Measurements from ENCODE around the gene ENGASE. TPM values are rescaled to one million over a fixed set of nuclear protein-coding genes. Genes with fewer than 3 reads are reported as not detected.

The ENGASE gene
- polyA plus RNA-seq, 1 of the 3 experiments (the other 2 are of a cell fraction) = 30.1 TPM

DNA sequence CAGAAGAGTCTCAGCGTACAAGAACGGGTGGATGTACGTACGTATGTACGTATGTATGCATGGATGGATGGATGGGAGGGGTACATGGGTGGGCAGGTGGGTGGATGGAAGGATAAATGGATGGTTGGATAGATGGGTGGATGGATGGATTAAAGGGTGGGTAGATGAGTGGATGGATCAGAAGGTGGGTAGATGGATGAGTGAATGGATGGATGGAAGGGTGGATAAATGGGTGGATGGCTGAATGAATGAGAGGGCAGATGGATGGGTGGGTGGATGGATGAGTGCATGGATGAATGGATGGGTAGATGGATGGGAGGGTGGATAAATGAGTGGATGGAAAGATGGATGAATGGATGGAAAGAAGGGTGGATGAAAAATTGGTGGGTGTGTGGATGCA lies 45.6 kb downstream of the ENGASE start:
- Histone ChIP-seq H3K36me3 (replicated peaks in 1 of 2; ENCODE audit: control insufficient read depth in 1 of 2, insufficient read depth in 2 of 2, low read length in 1 of 2) (no peaks in the 10 kb centered on the region), H3K4me1 (ENCODE audit: control insufficient read depth in 1 of 2, insufficient read depth in 2 of 2, low read depth in 1 of 2, low read length in 1 of 2) (peaks cover 0 to 14% of the 10 kb centered on the region in 2 experiments; a peak in 1 of 4 replicates), H3K4me3 (ENCODE audit: low read depth in 2 of 2, low read length in 1 of 2) (no peak overlapping the region), H3K27ac (ENCODE audit: low read depth in 2 of 2, low read length in 1 of 2) (no peak overlapping the region), H3F3A (replicated peaks; ENCODE audit: insufficient read depth) (no peaks in the 10 kb centered on the region), H3K9me3 (no peaks in the 10 kb centered on the region), H4K20me1 (ENCODE audit: insufficient read depth) (0 out of 2 replicates have a peak, but pooled peaks cover 3% of the 10 kb centered on the region), H3K4me2 (no peak overlapping the region), H3K9me2 (no peaks in the 10 kb centered on the region), H2AFZ (ENCODE audit: low read depth) (no peak overlapping the region), H3K79me2 (ENCODE audit: insufficient read depth) (no peaks in the 10 kb centered on the region), H3K9ac (no peak overlapping the region), H3K27me3 (ENCODE audit: insufficient read depth) (peaks cover 38% of the 10 kb centered on the region)
- CTCF ChIA-PET = interaction anchor here (45.1 kb wide), 1 partner anchor 269 kb away, joined by 1305 read pairs; no protein-coding TSS in a partner anchor
- 73% methylated on average over 5 of the region's 5 CpGs for WGBS (ENCODE audit: low lambda C conversion rate)
- TF ChIP-seq, protein P1, sequence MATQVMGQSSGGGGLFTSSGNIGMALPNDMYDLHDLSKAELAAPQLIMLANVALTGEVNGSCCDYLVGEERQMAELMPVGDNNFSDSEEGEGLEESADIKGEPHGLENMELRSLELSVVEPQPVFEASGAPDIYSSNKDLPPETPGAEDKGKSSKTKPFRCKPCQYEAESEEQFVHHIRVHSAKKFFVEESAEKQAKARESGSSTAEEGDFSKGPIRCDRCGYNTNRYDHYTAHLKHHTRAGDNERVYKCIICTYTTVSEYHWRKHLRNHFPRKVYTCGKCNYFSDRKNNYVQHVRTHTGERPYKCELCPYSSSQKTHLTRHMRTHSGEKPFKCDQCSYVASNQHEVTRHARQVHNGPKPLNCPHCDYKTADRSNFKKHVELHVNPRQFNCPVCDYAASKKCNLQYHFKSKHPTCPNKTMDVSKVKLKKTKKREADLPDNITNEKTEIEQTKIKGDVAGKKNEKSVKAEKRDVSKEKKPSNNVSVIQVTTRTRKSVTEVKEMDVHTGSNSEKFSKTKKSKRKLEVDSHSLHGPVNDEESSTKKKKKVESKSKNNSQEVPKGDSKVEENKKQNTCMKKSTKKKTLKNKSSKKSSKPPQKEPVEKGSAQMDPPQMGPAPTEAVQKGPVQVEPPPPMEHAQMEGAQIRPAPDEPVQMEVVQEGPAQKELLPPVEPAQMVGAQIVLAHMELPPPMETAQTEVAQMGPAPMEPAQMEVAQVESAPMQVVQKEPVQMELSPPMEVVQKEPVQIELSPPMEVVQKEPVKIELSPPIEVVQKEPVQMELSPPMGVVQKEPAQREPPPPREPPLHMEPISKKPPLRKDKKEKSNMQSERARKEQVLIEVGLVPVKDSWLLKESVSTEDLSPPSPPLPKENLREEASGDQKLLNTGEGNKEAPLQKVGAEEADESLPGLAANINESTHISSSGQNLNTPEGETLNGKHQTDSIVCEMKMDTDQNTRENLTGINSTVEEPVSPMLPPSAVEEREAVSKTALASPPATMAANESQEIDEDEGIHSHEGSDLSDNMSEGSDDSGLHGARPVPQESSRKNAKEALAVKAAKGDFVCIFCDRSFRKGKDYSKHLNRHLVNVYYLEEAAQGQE (IDR thresholded peaks at IDR 0.05; ENCODE audit: low read depth, low read length) = no peak
- TF ChIP-seq YY1 (IDR thresholded peaks at IDR 0.05; ENCODE audit: low read depth) = no peak
- TF ChIP-seq FOSL2 (IDR thresholded peaks at IDR 0.05; ENCODE audit: borderline replicate concordance, low read depth) = no peak
- no peak for TF ChIP-seq NFIC (IDR thresholded peaks at IDR 0.05; ENCODE audit: borderline replicate concordance)
- no peak for TF ChIP-seq RCOR1 (IDR thresholded peaks at IDR 0.05; ENCODE audit: low read length)
- TF ChIP-seq SMC3 (IDR thresholded peaks at IDR 0.05; ENCODE audit: low read depth, low read length) = no peak
- POLR2A ChIA-PET = no interaction called here
- no peak for DNase-seq

DNA sequence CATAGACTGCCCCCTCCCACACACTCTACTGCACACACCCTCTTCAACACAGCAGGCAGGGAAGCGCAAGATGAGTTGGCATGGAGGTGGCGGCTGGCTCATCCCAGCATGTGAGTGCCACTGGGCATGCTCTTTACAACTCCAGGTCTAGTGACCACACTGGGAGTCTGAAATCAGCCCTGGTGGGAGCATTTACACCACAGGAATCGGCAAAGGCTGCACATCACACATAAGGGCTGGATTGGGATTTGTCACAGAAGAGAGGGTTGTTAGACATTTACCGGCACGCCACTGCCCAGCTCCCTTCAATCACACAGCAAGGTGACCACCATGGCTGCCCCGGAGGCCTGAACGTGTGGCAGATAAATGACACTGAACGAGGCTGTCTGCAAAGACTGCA lies 49.4 kb downstream of the ENGASE start:
- H3K4me2 ChIP-seq = no peak overlapping the region
- H3K27me3 ChIP-seq (ENCODE audit: insufficient read depth) = peaks cover 59% of the 10 kb centered on the region
- ChIA-PET POLR2A (no interaction called here), CTCF (interaction anchor here (0.6 to 5.8 kb wide), 6 partner anchors 10 to 478 kb away, joined by 3 to 80 read pairs (median 38); no protein-coding TSS in a partner anchor)
- no peak overlapping the region for H3K4me3 ChIP-seq (ENCODE audit: low read depth in 2 of 2, low read length in 1 of 2)
- no peaks in the 10 kb centered on the region for H3K36me3 ChIP-seq (replicated peaks in 1 of 2; ENCODE audit: control insufficient read depth in 1 of 2, insufficient read depth in 2 of 2, low read length in 1 of 2)
- H3K9me3 ChIP-seq = no peaks in the 10 kb centered on the region
- H3K9ac ChIP-seq = no peak overlapping the region
- DNase-seq = no peak
- H2AFZ ChIP-seq (ENCODE audit: low read depth) = no peak overlapping the region
- H3K27ac ChIP-seq (ENCODE audit: low read depth in 2 of 2, low read length in 1 of 2) = no peak overlapping the region
- H3F3A ChIP-seq (replicated peaks; ENCODE audit: insufficient read depth) = no peaks in the 10 kb centered on the region
- no peaks in the 10 kb centered on the region for H3K79me2 ChIP-seq (ENCODE audit: insufficient read depth)
- peaks cover 0 to 17% of the 10 kb centered on the region in 2 experiments; a peak in 1 of 4 replicates for H3K4me1 ChIP-seq (ENCODE audit: control insufficient read depth in 1 of 2, insufficient read depth in 2 of 2, low read depth in 1 of 2, low read length in 1 of 2)
- WGBS (ENCODE audit: low lambda C conversion rate) = 85% methylated on average over 8 of the region's 8 CpGs
- no peaks in the 10 kb centered on the region for H3K9me2 ChIP-seq
- H4K20me1 ChIP-seq (ENCODE audit: insufficient read depth) = 0 out of 2 replicates have a peak, but pooled peaks cover 3% of the 10 kb centered on the region
- no peak for TF ChIP-seq YY1 (IDR thresholded peaks at IDR 0.05; ENCODE audit: low read depth)
- TF ChIP-seq EZH2phosphoT487 (IDR thresholded peaks at IDR 0.05; ENCODE audit: borderline replicate concordance, low read depth) = no peak
- TF ChIP-seq, protein P1 (IDR thresholded peaks at IDR 0.05; ENCODE audit: low read depth, low read length) = no peak
- TF ChIP-seq TCF12 (IDR thresholded peaks at IDR 0.05) = no peak
- no peak for TF ChIP-seq RAD21 (IDR thresholded peaks at IDR 0.05; ENCODE audit: low read length)
- TF ChIP-seq GABPA (IDR thresholded peaks at IDR 0.05; ENCODE audit: low read depth) = no peak
- TF ChIP-seq TEAD4 (IDR thresholded peaks at IDR 0.05; ENCODE audit: borderline replicate concordance, insufficient read depth) = no peak
- TF ChIP-seq, protein P2, sequence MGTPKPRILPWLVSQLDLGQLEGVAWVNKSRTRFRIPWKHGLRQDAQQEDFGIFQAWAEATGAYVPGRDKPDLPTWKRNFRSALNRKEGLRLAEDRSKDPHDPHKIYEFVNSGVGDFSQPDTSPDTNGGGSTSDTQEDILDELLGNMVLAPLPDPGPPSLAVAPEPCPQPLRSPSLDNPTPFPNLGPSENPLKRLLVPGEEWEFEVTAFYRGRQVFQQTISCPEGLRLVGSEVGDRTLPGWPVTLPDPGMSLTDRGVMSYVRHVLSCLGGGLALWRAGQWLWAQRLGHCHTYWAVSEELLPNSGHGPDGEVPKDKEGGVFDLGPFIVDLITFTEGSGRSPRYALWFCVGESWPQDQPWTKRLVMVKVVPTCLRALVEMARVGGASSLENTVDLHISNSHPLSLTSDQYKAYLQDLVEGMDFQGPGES (IDR thresholded peaks at IDR 0.05; ENCODE audit: low read depth, low read length) = no peak
- no peak for TF ChIP-seq FOXM1 (IDR thresholded peaks at IDR 0.05; ENCODE audit: low read depth)
- no peak for TF ChIP-seq SMC3 (IDR thresholded peaks at IDR 0.05; ENCODE audit: low read depth, low read length)
- TF ChIP-seq, protein P3, sequence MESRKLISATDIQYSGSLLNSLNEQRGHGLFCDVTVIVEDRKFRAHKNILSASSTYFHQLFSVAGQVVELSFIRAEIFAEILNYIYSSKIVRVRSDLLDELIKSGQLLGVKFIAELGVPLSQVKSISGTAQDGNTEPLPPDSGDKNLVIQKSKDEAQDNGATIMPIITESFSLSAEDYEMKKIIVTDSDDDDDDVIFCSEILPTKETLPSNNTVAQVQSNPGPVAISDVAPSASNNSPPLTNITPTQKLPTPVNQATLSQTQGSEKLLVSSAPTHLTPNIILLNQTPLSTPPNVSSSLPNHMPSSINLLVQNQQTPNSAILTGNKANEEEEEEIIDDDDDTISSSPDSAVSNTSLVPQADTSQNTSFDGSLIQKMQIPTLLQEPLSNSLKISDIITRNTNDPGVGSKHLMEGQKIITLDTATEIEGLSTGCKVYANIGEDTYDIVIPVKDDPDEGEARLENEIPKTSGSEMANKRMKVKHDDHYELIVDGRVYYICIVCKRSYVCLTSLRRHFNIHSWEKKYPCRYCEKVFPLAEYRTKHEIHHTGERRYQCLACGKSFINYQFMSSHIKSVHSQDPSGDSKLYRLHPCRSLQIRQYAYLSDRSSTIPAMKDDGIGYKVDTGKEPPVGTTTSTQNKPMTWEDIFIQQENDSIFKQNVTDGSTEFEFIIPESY (IDR thresholded peaks at IDR 0.05; ENCODE audit: borderline replicate concordance, low read depth) = no peak
- no peak for TF ChIP-seq FOXJ3 (CRISPR knock-in tag; IDR thresholded peaks at IDR 0.05)
- no peak for TF ChIP-seq POLR2AphosphoS5 (IDR thresholded peaks at IDR 0.05; ENCODE audit: low read depth, low read length)
